GM12873 (cell line): ENCODE measurements around the gene DSCAML1.

ENCODE experiments used
- TF ChIP-seq, protein P1 (sequence below): IDR thresholded peaks from 2 replicates; pipeline ENCODE4 v1.5.1; 2012; ENCODE audit warnings: low read depth, mild to moderate bottlenecking, moderate library complexity, low read length, control low read depth; ENCODE audit not compliant: insufficient read depth; ENCODE audit errors: missing control alignments

The DSCAML1 gene

DNA sequence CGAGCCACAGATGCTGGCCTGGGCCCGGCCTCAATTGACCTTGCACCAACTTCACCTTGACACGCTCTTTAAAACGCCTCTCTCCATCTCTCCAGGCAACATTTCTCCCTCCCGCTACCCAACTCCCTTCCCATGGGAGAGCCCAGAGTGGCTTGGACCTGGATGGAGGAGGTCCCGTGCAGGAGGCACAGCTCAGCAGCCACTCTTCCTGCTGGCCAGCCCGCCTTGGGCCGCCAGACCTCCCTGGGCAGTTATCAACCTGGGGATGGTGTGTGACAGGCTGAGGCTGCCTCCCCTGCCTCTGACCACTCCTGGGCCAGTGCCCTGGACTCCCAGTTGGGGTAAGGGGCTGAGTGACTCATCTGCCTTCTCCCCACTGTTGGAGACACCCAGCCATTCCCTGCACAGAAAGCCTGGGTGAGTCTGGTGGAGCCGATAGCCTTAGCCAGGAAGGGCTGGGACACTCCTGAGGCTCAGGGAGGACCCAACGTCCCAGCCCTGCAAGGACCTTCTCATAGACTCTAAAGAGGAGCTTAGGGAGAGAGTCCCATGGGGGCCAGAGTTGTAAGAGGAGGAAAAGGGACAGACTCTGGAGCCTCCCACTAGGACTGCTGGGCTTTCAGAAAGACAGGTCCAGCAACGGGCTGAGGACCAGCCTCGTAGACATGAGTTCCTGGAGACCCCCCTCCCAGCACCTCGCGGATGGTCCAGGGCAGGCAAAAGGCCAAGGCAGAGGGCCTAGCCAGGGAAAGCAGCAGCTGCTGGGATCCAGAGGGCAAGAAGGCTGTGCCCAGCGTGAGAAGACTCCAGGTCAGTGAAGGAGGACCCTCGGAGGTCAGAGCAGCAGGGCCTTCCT is 337.7 kb downstream of the DSCAML1 start:
- TF ChIP-seq, protein P1, sequence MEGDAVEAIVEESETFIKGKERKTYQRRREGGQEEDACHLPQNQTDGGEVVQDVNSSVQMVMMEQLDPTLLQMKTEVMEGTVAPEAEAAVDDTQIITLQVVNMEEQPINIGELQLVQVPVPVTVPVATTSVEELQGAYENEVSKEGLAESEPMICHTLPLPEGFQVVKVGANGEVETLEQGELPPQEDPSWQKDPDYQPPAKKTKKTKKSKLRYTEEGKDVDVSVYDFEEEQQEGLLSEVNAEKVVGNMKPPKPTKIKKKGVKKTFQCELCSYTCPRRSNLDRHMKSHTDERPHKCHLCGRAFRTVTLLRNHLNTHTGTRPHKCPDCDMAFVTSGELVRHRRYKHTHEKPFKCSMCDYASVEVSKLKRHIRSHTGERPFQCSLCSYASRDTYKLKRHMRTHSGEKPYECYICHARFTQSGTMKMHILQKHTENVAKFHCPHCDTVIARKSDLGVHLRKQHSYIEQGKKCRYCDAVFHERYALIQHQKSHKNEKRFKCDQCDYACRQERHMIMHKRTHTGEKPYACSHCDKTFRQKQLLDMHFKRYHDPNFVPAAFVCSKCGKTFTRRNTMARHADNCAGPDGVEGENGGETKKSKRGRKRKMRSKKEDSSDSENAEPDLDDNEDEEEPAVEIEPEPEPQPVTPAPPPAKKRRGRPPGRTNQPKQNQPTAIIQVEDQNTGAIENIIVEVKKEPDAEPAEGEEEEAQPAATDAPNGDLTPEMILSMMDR = no peak

DNA sequence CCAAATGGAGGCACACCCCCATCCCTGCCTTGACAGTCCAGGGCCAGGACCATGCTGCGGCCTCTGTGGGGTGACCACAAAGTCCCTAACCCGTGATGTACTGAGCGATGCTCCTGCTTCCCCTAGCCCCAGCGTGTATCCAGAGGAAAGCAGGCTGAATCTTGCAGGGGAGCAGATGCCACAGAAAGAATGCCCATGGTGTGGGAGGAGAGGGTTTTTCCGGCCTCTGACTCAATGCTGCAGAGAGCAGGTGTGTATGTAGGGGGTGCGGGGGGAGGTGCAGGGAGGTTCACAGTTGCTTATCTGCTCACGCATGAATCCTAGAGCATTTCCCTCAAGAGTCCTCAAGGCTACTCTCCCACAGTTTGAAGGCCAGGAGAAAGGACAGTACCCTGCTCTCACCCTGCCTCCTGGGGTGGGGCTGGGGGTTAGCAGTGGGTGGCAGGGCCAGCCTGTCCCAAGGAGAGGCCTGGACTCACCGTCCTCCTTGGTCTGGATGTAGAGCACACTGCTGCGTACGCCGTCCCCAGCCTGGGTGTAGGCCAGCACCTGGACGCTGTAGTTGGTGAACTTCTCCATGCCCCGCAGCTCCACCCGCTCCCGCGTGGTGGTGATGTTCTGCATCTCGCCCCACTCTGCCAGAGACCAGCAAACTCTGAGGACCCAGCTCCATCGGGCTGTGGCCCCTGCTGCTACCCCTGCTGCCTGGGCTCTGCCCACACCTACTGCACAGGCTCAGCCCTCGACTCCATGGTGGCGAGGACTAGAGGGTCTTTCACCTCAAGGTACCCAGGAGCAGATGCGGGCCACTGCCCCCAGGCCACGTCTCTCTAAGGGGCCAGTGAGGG is 338.5 kb downstream of the DSCAML1 start:
- TF ChIP-seq, protein P1 = no peak

GRCh38 chr11:117457835-117458234 is 339.2 kb downstream of the DSCAML1 start:
- TF ChIP-seq, protein P1 = no peak

- TF ChIP-seq, protein P1 = no peak
Measured at GRCh38 chr11:117457031-117457785, 339.8 kb downstream of the DSCAML1 start.

GRCh38 chr11:117456027-117456720 is 340.8 kb downstream of the DSCAML1 start:
- TF ChIP-seq, protein P1 = no peak

DNA sequence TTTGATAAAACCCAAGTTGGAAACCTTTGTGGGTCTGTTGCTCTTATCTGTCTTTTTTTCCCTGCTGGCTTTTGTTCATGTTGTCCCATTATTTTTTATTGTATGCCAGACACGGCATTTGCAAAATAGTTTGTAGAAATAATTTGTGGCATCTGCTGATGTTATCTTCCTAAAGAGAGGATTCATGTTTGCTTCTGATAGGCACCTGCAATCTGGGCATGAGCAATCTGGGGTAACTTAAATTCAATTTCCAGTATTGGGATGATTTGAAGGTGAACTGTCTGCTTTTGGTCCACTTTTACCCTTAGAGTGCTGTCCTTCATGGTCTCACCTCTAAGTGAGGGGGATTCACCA is 342.5 kb downstream of the DSCAML1 start:
- TF ChIP-seq, protein P1 = no peak
